ENCODE results near the gene TPK1.

Gene TPK1

DNA sequence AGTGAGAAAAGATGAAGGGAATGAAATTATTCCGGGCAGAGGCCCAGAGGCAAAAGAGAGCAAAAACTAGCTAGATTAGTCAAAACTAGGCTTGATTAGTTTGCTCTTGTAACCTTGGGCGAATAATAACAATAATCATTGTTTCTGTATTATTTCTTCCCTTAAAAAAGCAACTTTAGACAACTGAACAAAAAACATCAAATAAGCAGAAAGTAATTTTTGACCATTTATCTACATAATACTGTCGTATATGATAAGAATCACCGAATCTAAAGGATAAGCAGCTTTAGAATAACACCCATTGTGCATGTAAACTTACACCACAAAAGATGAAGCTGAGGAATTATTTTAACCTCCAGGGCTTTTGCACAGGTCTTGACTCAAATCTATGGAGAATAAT lies 125.1 kb downstream of the TPK1 start:
- Histone ChIP-seq H3K9ac (ENCODE audit: low read depth in 1 of 2, low read length in 2 of 2) (no peak overlapping the region), H3K27ac (ENCODE audit: low read depth in 2 of 2, low read length in 2 of 2) (no peak overlapping the region), H3K27me3 (ENCODE audit: control insufficient read depth in 2 of 2, insufficient read depth in 2 of 2, low read length in 2 of 2) (no peaks in the 10 kb centered on the region), H3K4me1 (ENCODE audit: control insufficient read depth in 2 of 2, insufficient read depth in 2 of 2, low read length in 2 of 2) (no peaks in the 10 kb centered on the region), H3K4me3 (ENCODE audit: low read length in 2 of 2) (no peak overlapping the region), H3K36me3 (ENCODE audit: control insufficient read depth in 2 of 2, insufficient read depth in 2 of 2, low read length in 2 of 2) (no peaks in the 10 kb centered on the region), H3K9me3 (ENCODE audit: control insufficient read depth in 2 of 2, low read length in 2 of 2) (no peaks in the 10 kb centered on the region)

DNA sequence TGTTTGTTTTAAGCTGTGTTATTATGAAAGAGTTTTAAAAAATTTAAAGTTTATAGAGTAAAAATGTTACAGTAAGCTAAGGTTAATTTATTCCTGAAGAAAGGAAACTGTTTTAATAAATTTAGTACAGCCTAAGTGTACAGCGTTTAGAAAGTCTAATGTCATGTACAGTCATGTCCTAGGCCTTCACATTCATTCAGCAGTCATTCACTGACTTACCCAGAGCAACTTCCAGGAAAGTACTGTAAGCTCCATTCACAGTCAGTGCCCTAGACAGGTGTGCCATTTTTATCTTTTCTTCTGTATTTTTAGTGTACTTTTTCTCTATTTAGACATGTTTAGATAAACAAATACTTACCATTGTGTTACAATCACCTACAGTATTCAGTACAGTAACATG lies 126.8 kb downstream of the TPK1 start:
- no peak overlapping the region for H3K4me3 ChIP-seq (ENCODE audit: low read length in 2 of 2)

DNA sequence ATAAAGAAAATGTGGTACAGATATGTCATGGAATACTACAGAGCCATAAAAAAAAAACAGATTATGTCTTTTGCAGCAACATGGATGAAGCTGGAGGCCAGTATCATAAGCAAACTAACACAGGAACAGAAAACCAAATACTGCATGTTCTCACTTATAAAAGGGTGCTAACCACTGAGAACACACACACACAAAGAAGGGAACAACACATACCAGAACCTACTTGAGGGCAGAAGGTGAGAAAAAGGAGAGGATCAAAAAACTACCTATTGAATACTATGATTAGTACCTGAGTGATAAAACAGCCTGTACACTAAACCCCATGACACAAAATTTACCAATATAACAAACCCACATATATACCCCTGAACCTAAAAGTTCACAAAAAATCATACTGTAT lies 144.6 kb downstream of the TPK1 start:
- H3K27me3 ChIP-seq (ENCODE audit: control insufficient read depth in 2 of 2, insufficient read depth in 2 of 2, low read length in 2 of 2): no peaks in the 10 kb centered on the region
- no peaks in the 10 kb centered on the region for H3K36me3 ChIP-seq (ENCODE audit: control insufficient read depth in 2 of 2, insufficient read depth in 2 of 2, low read length in 2 of 2)
- H3K4me1 ChIP-seq (ENCODE audit: control insufficient read depth in 2 of 2, insufficient read depth in 2 of 2, low read length in 2 of 2): no peaks in the 10 kb centered on the region

More for the DNA sequence above, 126.8 kb downstream of the TPK1 start:
- Histone ChIP-seq H3K27me3 (ENCODE audit: control insufficient read depth in 2 of 2, insufficient read depth in 2 of 2, low read length in 2 of 2) (no peaks in the 10 kb centered on the region), H3K27ac (ENCODE audit: low read depth in 2 of 2, low read length in 2 of 2) (no peak overlapping the region), H3K36me3 (ENCODE audit: control insufficient read depth in 2 of 2, insufficient read depth in 2 of 2, low read length in 2 of 2) (no peaks in the 10 kb centered on the region), H3K9ac (ENCODE audit: low read depth in 1 of 2, low read length in 2 of 2) (no peak overlapping the region), H3K9me3 (ENCODE audit: control insufficient read depth in 2 of 2, low read length in 2 of 2) (no peaks in the 10 kb centered on the region), H3K4me1 (ENCODE audit: control insufficient read depth in 2 of 2, insufficient read depth in 2 of 2, low read length in 2 of 2) (no peaks in the 10 kb centered on the region)

DNA sequence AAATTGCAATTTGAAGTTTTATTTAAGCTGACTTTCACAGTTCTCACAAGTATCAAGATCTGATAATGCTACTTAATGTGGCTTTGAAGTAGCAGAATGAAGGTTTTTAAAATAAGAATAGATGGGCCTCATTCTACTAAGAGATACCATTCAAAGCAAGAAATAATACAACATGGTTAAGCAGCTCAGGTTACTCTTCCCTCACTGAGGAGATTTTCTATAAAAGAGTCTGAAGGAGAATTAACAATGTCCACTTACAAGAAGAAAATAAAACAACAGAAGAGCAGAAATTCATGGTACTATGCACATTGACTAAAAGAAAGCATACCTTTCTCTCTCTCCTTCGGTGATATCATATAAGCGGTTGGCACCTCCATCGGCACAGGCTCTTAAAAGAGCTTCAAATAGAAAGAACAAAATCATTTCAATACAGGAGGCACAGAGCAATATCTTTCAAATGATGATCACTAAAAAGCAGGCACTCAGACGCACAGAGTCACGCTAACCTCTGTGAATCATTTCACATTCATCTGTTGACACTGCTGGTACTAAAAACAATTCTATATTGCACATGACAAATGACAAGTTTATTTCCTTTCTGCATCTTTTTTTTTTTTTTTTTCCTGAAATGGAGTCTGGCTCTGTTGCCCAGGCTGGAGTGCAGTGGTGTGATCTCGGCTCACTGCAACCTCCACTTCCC lies 153.1 kb downstream of the TPK1 start:
- Histone ChIP-seq H3K9me3 (ENCODE audit: control insufficient read depth in 2 of 2, low read length in 2 of 2) (no peaks in the 10 kb centered on the region), H3K27ac (ENCODE audit: low read depth in 2 of 2, low read length in 2 of 2) (no peak overlapping the region), H3K36me3 (ENCODE audit: control insufficient read depth in 2 of 2, insufficient read depth in 2 of 2, low read length in 2 of 2) (no peaks in the 10 kb centered on the region)

More for the DNA sequence above, 144.6 kb downstream of the TPK1 start:
- Histone ChIP-seq H3K4me3 (ENCODE audit: low read length in 2 of 2) (no peak overlapping the region), H3K27ac (ENCODE audit: low read depth in 2 of 2, low read length in 2 of 2) (no peak overlapping the region), H3K9ac (ENCODE audit: low read depth in 1 of 2, low read length in 2 of 2) (no peak overlapping the region), H3K9me3 (ENCODE audit: control insufficient read depth in 2 of 2, low read length in 2 of 2) (no peaks in the 10 kb centered on the region)

DNA sequence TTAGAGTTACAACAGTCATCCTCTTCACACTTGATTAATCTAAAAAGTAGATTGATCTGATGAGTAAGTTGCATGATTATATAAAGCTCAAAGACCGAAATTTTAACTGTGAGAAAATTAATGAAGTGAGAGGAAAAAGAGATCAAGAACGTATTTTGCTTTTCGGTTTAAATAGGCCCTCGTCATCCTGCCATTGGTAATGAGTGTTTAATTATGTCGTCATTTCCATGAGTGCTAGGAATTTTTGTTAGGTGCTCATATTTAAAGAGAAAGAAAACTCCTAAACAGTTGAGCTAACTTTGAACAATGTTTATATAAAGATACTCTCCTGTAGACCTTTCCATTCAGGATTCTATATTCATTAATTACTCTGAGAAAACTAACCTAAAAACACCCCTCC lies 159.4 kb downstream of the TPK1 start:
- H3K27me3 ChIP-seq (ENCODE audit: control insufficient read depth in 2 of 2, insufficient read depth in 2 of 2, low read length in 2 of 2): no peaks in the 10 kb centered on the region
- no peak overlapping the region for H3K27ac ChIP-seq (ENCODE audit: low read depth in 2 of 2, low read length in 2 of 2)
- H3K4me1 ChIP-seq (ENCODE audit: control insufficient read depth in 2 of 2, insufficient read depth in 2 of 2, low read length in 2 of 2): no peaks in the 10 kb centered on the region
- no peak overlapping the region for H3K9ac ChIP-seq (ENCODE audit: low read depth in 1 of 2, low read length in 2 of 2)
- no peak overlapping the region for H3K4me3 ChIP-seq (ENCODE audit: low read length in 2 of 2)
- H3K36me3 ChIP-seq (ENCODE audit: control insufficient read depth in 2 of 2, insufficient read depth in 2 of 2, low read length in 2 of 2): no peaks in the 10 kb centered on the region
- H3K9me3 ChIP-seq (ENCODE audit: control insufficient read depth in 2 of 2, low read length in 2 of 2): no peaks in the 10 kb centered on the region

More for the DNA sequence above, 153.1 kb downstream of the TPK1 start:
- H3K9ac ChIP-seq (ENCODE audit: low read depth in 1 of 2, low read length in 2 of 2): no peak overlapping the region
- H3K27me3 ChIP-seq (ENCODE audit: control insufficient read depth in 2 of 2, insufficient read depth in 2 of 2, low read length in 2 of 2): no peaks in the 10 kb centered on the region
- no peaks in the 10 kb centered on the region for H3K4me1 ChIP-seq (ENCODE audit: control insufficient read depth in 2 of 2, insufficient read depth in 2 of 2, low read length in 2 of 2)
- H3K4me3 ChIP-seq (ENCODE audit: low read length in 2 of 2): no peak overlapping the region

DNA sequence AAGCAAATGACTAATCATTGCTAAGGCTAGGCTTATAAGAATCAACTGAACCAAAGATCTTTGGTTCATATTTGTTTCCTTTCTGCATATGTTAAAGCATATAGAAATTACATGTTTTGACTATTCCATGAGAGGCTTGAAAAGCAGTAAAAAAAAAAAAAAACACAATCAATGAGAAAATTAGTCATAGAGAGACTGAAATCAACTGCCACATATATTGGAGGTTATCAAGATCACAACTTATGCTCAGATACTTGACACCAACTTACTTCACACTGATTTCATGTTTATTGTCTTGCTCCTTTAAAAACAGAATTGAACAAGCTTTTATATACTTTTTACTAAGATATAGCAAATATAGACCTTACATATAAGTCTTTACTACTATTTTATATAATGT lies 161.3 kb downstream of the TPK1 start:
- H3K27ac ChIP-seq (ENCODE audit: low read depth in 2 of 2, low read length in 2 of 2): no peak overlapping the region
- no peaks in the 10 kb centered on the region for H3K9me3 ChIP-seq (ENCODE audit: control insufficient read depth in 2 of 2, low read length in 2 of 2)
- no peaks in the 10 kb centered on the region for H3K27me3 ChIP-seq (ENCODE audit: control insufficient read depth in 2 of 2, insufficient read depth in 2 of 2, low read length in 2 of 2)
- H3K4me3 ChIP-seq (ENCODE audit: low read length in 2 of 2): no peak overlapping the region
- H3K36me3 ChIP-seq (ENCODE audit: control insufficient read depth in 2 of 2, insufficient read depth in 2 of 2, low read length in 2 of 2): no peaks in the 10 kb centered on the region
- H3K9ac ChIP-seq (ENCODE audit: low read depth in 1 of 2, low read length in 2 of 2): no peak overlapping the region
- H3K4me1 ChIP-seq (ENCODE audit: control insufficient read depth in 2 of 2, insufficient read depth in 2 of 2, low read length in 2 of 2): no peaks in the 10 kb centered on the region

DNA sequence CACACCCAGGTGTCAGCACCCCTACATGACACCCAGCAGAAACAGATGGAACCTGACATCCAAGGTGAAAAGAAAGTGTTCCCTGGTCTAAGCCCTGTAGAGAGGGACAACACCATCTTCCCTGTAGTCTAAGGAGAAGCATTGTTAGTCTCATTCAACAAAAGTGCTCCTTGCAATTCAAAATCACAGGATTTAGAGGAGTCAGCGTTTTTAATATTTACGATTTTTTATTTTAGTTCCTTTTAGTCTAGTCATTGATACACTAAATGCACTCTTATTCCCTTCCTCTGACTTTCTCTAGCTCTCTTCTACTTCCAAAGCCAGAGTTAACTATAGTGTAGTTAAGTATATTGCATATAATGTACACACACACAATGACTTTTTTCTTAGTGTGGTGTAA lies 163.0 kb downstream of the TPK1 start:
- Histone ChIP-seq H3K9ac (ENCODE audit: low read depth in 1 of 2, low read length in 2 of 2) (no peak overlapping the region), H3K4me1 (ENCODE audit: control insufficient read depth in 2 of 2, insufficient read depth in 2 of 2, low read length in 2 of 2) (no peaks in the 10 kb centered on the region), H3K27ac (ENCODE audit: low read depth in 2 of 2, low read length in 2 of 2) (no peak overlapping the region), H3K9me3 (ENCODE audit: control insufficient read depth in 2 of 2, low read length in 2 of 2) (no peaks in the 10 kb centered on the region), H3K27me3 (ENCODE audit: control insufficient read depth in 2 of 2, insufficient read depth in 2 of 2, low read length in 2 of 2) (no peaks in the 10 kb centered on the region), H3K36me3 (ENCODE audit: control insufficient read depth in 2 of 2, insufficient read depth in 2 of 2, low read length in 2 of 2) (no peaks in the 10 kb centered on the region), H3K4me3 (ENCODE audit: low read length in 2 of 2) (no peak overlapping the region)

DNA sequence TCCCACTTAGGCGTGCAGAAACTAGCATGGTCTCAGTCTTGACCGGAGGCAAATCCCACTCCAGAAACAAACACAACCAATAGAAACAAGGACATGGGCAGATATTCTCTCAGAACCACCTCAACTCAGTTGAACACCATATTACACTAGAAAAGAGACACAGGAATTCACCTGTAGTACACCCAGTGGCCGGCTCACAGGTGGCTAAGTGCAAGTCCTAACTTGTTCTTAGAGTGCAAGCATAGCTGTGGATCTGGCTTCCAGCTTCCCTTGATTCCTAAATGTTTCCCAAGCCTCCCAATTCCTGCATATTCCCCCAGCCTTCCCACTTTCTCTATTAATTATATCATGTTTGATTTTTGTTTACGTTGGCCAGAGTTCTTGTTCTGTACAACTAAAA lies 164.4 kb downstream of the TPK1 start:
- H3K9ac ChIP-seq (ENCODE audit: low read depth in 1 of 2, low read length in 2 of 2): no peak overlapping the region
- H3K9me3 ChIP-seq (ENCODE audit: control insufficient read depth in 2 of 2, low read length in 2 of 2): no peaks in the 10 kb centered on the region
- no peak overlapping the region for H3K4me3 ChIP-seq (ENCODE audit: low read length in 2 of 2)
- no peaks in the 10 kb centered on the region for H3K4me1 ChIP-seq (ENCODE audit: control insufficient read depth in 2 of 2, insufficient read depth in 2 of 2, low read length in 2 of 2)
- H3K36me3 ChIP-seq (ENCODE audit: control insufficient read depth in 2 of 2, insufficient read depth in 2 of 2, low read length in 2 of 2): no peaks in the 10 kb centered on the region
- H3K27me3 ChIP-seq (ENCODE audit: control insufficient read depth in 2 of 2, insufficient read depth in 2 of 2, low read length in 2 of 2): no peaks in the 10 kb centered on the region
- H3K27ac ChIP-seq (ENCODE audit: low read depth in 2 of 2, low read length in 2 of 2): no peak overlapping the region

DNA sequence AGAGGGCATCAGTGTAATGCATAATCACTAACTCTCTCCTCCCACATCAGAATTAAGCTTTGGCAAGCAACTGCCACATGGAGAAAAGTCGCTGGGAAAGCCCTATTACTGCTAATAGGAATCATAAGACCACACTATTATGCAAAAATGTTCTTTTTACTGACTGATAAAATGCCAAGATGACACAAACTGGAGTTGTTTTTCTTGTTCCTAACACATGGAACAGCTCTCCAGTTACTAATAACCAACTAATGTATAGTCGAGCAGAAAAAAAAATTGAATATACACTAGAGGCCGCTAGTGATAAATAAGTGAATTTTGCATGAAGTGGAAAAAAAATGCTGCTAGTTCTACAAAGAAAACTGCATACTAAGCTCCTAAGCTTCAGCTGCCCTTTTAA lies 165.6 kb downstream of the TPK1 start:
- Histone ChIP-seq H3K4me3 (ENCODE audit: low read length in 2 of 2) (no peak overlapping the region), H3K27me3 (ENCODE audit: control insufficient read depth in 2 of 2, insufficient read depth in 2 of 2, low read length in 2 of 2) (no peaks in the 10 kb centered on the region), H3K9ac (ENCODE audit: low read depth in 1 of 2, low read length in 2 of 2) (no peak overlapping the region), H3K27ac (ENCODE audit: low read depth in 2 of 2, low read length in 2 of 2) (no peak overlapping the region), H3K4me1 (ENCODE audit: control insufficient read depth in 2 of 2, insufficient read depth in 2 of 2, low read length in 2 of 2) (no peaks in the 10 kb centered on the region), H3K36me3 (ENCODE audit: control insufficient read depth in 2 of 2, insufficient read depth in 2 of 2, low read length in 2 of 2) (no peaks in the 10 kb centered on the region), H3K9me3 (ENCODE audit: control insufficient read depth in 2 of 2, low read length in 2 of 2) (no peaks in the 10 kb centered on the region)

DNA sequence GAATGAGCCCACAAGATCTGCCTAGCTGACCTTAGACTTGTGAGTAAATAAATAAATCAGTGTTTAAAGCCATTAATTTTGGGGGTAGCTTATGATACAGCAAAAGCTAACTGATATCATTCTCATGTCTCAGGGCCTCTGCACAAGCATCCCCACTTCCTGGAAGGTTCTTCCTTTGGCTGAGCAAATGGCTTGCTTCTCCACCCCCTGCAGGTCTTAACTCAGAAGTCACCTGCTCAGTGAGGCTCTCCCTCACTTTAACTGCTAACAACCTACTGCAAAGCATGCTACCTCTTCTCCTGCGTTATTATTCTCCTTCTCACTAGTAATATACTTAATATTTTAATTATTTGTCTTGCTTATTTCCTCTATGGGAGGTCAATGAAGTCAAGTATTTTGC lies 167.3 kb downstream of the TPK1 start:
- H3K36me3 ChIP-seq (ENCODE audit: control insufficient read depth in 2 of 2, insufficient read depth in 2 of 2, low read length in 2 of 2): no peaks in the 10 kb centered on the region
- H3K4me1 ChIP-seq (ENCODE audit: control insufficient read depth in 2 of 2, insufficient read depth in 2 of 2, low read length in 2 of 2): no peaks in the 10 kb centered on the region
- no peaks in the 10 kb centered on the region for H3K9me3 ChIP-seq (ENCODE audit: control insufficient read depth in 2 of 2, low read length in 2 of 2)
- H3K27me3 ChIP-seq (ENCODE audit: control insufficient read depth in 2 of 2, insufficient read depth in 2 of 2, low read length in 2 of 2): no peaks in the 10 kb centered on the region
- no peak overlapping the region for H3K4me3 ChIP-seq (ENCODE audit: low read length in 2 of 2)
- no peak overlapping the region for H3K9ac ChIP-seq (ENCODE audit: low read depth in 1 of 2, low read length in 2 of 2)
- H3K27ac ChIP-seq (ENCODE audit: low read depth in 2 of 2, low read length in 2 of 2): no peak overlapping the region
